GM21390 (cell line): Measurements from ENCODE around the gene FASN.

ENCODE experiments used
- ATAC-seq: cut with Tn5 transposase; IDR thresholded peaks from one replicate; pipeline ENCODE4 v1.9.1; 2021; ENCODE audit not compliant: unreplicated experiment

The FASN gene

GRCh38 chr17:82078433-82078832 lies 19.6 kb downstream of the FASN start:
- ATAC-seq = no peak

GRCh38 chr17:82077617-82078358 lies 20.2 kb downstream of the FASN start:
- no peak for ATAC-seq

- ATAC-seq = no peak
Measured at GRCh38 chr17:82076785-82077591, 21.0 kb downstream of the FASN start.

- ATAC-seq = no peak
Measured at GRCh38 chr17:82076018-82076784, 21.8 kb downstream of the FASN start.

- no peak for ATAC-seq
Measured at GRCh38 chr17:82073446-82073845, 24.6 kb downstream of the FASN start.

GRCh38 chr17:82072827-82073226 lies 25.2 kb downstream of the FASN start:
- no peak for ATAC-seq

- ATAC-seq = no peak
Measured at GRCh38 chr17:82070611-82071010, 27.4 kb downstream of the FASN start.

GRCh38 chr17:82065638-82066303 lies 32.3 kb downstream of the FASN start, which contains the start of gene DUS1L:
Gene DUS1L, minus strand, starts transcription at chr17:82065804. Its CDS starts 745 bp downstream, at chr17:82065059.
- no peak for ATAC-seq

GRCh38 chr17:82065193-82065637 lies 32.8 kb downstream of the FASN start:
- no peak for ATAC-seq

GRCh38 chr17:82064433-82065192 lies 33.4 kb downstream of the FASN start:
- ATAC-seq = no peak

- ATAC-seq = no peak
Measured at GRCh38 chr17:82063424-82064415, 34.3 kb downstream of the FASN start.

GRCh38 chr17:82062984-82063368 lies 35.1 kb downstream of the FASN start:
- ATAC-seq = no peak

- no peak for ATAC-seq
Measured at GRCh38 chr17:82062076-82062983, 35.7 kb downstream of the FASN start.

GRCh38 chr17:82061047-82061925 lies 36.8 kb downstream of the FASN start:
- no peak for ATAC-seq

- ATAC-seq = no peak
Measured at GRCh38 chr17:82060614-82061013, 37.4 kb downstream of the FASN start.

- no peak for ATAC-seq
Measured at GRCh38 chr17:82060001-82060380, 38.0 kb downstream of the FASN start.
